Right kidney (tissue), 1 donor: ENCODE results near the gene CCDC88C.

Experiments
- DNase-seq: peaks from one replicate; pipeline ENCODE4 v3.0.0-alpha.2; 2016

Gene CCDC88C

DNA sequence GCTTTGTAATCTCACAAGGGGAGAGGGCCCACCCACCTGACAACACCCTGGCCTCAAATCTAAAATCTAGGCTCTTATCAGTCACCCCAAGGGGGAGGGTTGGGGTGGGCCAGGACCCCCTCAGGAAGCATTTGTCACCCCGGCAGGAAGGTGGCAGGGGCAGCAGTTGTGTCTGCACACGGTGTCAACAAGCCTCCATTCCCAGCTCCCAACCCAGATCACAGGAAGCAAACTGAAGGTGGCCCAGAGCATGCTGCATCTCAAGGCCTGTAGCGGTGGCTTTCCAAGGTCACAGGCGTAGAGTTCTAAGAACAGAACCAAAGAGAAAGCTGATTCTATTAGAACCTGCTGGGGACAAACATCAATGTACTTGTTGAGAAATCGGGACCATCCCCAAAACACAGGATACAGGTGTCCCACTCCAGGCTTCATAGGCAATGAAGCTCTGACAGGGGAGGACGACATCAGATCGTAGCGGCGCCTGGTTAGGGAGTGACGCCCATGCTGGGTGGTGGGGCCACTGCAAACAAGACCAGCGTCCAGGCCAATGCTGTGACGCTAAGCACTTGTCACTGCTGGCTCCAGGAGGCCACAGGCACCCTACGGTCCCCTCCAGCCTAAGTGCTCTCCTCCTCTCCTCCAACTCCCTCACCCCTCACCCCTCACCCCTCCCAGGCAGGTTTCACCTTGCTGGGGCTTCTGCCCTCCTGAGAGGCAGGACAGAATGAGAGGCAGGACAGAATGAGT lies 52.9 kb downstream of the CCDC88C start:
- DNase-seq: no peak

DNA sequence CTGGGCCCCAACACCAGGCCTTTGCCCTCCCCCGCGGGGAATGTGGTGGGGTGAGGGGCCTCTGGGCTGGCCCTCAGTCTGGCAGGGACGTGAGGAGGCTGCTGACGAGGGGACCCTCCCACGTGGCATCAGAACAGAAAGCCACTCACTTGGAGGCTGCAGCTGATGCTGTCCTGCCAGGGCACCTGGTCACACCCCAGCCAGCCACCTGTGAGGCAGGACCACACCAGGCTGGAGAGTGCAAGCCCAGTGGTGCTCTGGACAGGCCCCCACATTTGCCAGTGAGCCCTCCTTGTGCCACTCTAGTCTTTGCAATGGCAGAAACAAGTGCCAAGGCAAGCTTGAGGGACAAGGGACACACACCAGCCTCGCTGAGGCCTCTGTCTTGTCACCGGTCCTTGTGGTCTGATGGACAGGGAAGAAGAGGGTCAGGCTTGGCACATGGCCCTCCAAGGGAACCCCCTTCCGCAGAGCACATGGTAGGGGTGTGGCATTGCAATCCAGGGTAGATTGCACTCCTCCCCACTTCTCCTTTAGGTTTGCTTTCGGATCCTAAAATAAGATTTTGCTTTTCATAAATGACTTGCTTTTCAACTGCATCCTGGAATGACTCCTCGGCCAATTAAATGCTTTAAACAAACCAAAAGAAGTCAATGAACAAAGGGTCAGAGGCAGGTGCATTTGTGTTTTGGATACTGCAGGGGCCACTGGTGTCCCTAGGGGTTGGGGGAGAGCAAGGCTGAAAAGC lies 53.7 kb downstream of the CCDC88C start:
- no peak for DNase-seq

DNA sequence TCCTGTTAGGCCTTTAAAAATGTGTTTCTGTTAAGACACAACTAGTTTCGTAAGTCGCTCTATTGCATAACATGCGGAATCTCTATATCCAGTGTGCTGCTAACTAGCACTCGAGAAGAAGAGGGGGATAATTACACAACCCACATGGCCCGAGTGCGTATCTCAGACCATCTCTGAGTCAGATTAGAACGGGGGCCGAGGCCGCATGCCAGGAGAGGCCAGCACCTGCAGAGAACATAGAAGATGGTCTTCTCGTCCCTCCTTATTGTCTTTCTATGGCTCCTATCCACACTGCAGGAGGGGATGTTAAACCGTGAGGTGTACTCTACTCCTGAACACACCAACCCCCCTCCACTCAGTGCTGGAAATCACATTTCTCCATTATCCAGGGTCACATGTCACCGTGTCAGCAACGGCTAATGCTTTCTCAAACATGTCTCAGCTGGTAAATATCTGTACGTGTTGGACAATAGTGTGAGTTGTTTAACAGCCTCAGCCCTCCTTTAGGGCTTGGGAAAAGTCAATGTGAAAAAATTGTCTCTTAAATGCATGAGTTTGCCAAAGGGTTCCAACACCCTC lies 56.3 kb downstream of the CCDC88C start:
- no peak for DNase-seq

DNA sequence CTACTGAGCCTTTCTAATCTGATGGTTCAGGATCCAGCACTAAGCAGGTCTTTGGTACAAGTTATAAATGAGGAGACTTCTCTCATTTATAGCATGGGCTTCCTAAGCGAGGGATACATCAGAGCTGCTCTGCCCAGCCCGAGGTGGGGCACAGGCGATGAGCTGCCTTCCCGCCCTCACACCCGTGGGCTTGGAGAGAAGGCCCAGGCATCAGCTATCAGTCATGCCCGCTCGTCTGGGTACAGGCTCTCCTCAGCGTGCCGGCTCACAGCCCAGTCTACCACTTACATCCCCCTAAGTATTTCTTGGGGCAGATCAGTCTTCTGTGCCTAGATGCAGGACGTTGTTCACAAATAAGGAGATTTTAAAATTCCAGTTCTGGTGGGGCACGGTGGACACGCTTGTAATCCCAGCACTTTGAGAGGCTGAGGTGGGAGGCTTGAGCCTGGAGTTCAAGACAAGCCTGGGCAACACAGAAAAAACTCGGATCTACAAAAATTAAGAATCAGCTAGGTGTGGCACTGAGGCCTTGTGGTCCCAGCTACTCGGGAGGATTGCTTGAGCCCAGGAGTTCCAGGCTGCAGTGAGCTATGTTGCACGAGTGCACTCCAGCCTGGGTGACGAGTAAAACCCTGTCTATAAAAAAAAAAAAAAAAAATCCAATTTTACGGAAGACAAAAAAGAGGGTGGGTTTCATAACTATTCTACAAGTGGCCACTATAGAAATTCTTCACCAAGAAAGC lies 57.0 kb downstream of the CCDC88C start:
- no peak for DNase-seq

GRCh38 chr14:91358654-91359220 lies 58.9 kb downstream of the CCDC88C start:
- DNase-seq: no peak

DNA sequence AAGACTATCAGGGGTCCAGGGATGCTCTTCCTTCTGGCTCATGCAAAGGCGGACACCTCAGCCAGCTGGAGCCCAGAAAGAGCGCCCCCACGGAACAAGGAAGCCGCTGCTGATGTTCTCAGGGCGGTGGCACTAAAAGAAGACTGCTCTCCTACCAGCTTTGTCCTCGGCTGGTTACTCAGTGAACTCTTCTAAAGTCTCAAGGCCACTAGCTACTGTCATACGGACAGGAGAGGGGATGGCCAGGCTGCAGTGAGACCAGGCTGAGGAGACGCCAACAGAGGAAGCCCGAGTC lies 59.6 kb downstream of the CCDC88C start:
- no peak for DNase-seq

DNA sequence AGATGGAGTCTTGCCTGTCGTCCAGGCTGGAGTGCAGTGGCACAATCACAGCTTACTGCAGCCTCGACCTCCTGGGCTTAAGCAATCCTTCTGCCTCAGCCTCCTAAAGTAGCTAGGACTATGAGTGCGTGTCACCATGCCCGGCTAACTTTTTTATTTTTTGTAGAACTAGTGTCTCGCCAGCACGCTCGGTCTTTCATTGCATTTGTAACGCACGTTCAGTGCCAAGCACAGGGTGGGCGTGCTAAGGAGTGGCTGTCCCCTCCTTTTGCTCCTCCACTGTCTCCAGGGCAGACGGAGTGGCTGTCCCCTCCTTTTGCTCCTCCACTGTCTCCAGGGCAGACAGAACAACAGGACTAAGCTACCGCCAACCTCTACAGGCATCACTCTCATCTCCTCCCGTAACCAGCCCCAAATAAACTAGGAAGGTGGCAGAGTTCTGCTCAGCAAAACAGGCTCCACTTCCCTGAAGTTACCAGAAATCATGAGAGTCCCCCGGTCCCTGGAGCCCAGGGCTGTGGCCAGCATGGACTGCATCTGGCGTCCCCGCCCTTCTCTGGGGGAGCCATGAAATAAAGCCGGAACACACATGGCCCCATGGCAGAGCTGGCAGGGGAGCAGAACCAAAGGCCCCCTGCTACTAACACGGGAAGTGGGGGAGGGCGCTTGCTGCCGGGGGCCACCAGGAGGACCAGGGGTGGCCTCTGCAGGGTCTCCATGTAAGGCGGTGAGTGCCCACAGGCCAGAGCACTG lies 60.2 kb downstream of the CCDC88C start:
- DNase-seq: no peak

DNA sequence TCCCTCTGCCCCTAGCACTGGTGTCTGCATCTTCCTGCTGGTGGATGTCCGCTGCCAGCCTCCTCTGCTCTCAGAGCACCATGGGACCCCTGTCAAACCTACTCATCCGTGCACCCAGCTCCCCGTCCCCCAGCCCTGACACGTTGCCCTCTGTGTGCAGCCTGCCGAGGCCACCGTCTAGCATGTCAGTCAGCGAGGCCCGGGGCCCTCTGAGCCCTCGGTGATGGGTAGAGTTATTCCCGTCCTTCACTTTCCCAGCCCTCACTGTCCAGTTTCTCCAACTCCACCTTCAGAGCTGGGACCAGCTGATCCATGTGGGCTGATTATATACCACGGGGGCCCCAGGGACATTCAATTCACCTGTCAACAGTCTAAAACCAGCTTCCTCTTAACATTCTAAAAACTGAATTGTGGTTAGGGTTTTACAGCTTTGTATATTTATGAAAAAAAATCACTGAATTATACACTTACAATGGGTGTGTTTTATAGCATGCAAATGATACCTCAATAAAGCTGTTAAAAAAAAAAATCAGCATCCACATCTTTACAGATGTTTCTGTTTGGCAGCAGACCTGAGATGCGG lies 61.3 kb downstream of the CCDC88C start:
- DNase-seq: no peak

DNA sequence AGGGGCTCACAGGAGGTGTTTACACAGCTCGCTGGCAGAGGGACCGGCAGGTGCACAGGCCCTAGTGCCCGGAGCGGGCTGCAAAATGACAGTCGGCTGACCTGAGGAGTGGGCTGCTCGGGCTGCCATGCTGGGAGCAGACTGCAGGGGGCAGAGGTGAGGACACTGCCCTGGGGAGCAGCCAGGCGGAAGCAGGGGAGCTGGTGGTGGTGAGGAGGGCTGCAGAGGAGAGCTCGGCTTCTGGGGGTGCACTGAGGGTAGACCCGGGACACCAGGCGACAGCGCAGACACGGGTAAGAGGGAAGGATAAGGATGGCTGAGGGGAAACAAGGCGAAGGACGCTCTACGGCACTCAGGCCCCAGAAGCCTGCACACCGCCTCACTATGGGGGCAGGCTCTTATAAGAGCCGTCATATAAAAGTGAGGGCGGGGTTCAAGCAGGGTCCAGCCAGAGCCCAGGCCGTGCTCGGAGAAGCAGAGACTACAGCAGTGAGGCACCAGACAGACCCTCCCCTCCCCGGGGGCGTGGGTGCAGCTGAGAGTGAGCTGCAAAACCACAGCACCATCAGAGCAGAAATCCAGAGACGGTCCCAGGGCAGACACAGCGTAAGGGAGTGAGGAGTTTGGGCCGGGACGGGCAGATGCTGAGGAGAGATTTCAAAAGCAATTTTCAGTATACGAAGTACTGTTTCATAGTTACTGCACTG lies 62.5 kb downstream of the CCDC88C start:
- no peak for DNase-seq

- DNase-seq: no peak
Measured at GRCh38 chr14:91354221-91354916, 63.3 kb downstream of the CCDC88C start.

- no peak for DNase-seq
Measured at GRCh38 chr14:91352728-91353692, 64.6 kb downstream of the CCDC88C start.

GRCh38 chr14:91352053-91352452 lies 65.6 kb downstream of the CCDC88C start:
- no peak for DNase-seq

DNA sequence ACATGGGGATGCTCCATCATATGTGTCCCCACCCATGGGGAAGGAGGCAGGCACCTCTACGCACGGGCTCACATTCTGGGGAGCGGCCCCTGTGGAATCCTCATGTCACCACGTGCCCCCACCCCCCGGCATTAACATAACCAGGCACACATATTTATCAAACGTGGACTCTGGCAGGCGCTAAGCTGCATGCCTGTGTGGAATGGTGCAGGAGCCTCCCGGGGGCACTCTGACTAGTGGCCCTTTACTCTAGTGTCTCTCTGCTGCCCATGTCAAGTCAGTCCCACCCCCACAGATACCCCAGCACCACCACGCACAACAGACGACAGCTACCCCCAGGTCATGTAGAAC lies 66.1 kb downstream of the CCDC88C start:
- no peak for DNase-seq

- no peak for DNase-seq
Measured at GRCh38 chr14:91350813-91351511, 66.7 kb downstream of the CCDC88C start.

- no peak for DNase-seq
Measured at GRCh38 chr14:91350483-91350812, 67.2 kb downstream of the CCDC88C start.

DNA sequence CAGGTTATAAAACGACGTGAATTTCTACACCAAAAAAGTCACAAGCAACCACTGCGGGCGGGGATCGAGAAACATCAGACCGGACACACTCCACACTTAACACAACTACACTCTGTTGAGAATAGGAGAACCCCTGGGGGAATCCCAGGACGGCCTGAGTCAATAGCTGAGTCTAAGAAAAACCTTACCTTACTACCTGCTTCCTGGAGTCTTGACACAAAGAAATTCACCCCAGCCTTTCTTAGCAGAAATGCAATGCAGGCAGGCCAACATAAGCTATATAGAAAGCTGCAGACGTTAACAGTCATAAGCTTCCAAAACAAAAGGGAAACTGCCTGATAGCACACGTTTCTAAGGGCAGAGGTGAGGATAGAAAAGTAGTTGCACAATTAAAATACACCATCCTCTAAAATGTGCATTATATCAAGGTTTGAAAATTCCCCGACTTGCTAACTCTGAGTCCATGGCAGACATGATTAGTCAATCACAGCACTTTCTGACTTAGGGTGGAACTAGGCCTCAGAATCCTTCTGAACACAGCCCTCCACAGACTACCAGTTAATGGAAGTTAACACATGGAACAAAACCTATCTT lies 68.0 kb downstream of the CCDC88C start:
- DNase-seq: no peak

GRCh38 chr14:91348845-91349465 lies 68.7 kb downstream of the CCDC88C start:
- DNase-seq: no peak

- no peak for DNase-seq
Measured at GRCh38 chr14:91346838-91347173, 70.8 kb downstream of the CCDC88C start.
